PC-3 (cell line): ENCODE results near the gene PDZRN4. TPM values are rescaled to one million over a fixed set of nuclear protein-coding genes. Genes with fewer than 3 reads are reported as not detected.

Experiments used
- ATAC-seq: fragments of 200-7000 bp; cut with Tn5 transposase; 2 replicates; pipeline ENCODE4 v1.9.1; 2020; ENCODE audit warnings: mild to moderate bottlenecking, moderate library complexity
- BruUV-seq: library from RNA; stranded (reverse); fragments of 400-500 nt; replicated peaks from 2 replicates; lab custom pipeline; 2021; lab: Mats Ljungman, UMichigan
- CTCF ChIA-PET: fragments of 300-600 bp; sonication (Branson Sonifier 250); formaldehyde crosslinking; loops from one replicate; lab custom pipeline; 2022; ENCODE audit warnings: antibody characterized with exemption; lab: Charles Lee
- POLR2A ChIA-PET: fragments of 300-600 bp; sonication (Branson Sonifier 250); formaldehyde crosslinking; loops from one replicate; lab custom pipeline; 2022; ENCODE audit warnings: antibody characterized with exemption; ENCODE audit not compliant: unreplicated experiment; lab: Charles Lee
- DNase-seq: peaks from one replicate; pipeline ENCODE4 v3.0.0-alpha.2; 2015
- H2AFZ ChIP-seq: fragments of 300-600 bp; sonication (generic); 2 replicates; pipeline ENCODE4 v1.6.0; 2016; ENCODE audit warnings: antibody characterized with exemption, low read length
- H3F3A ChIP-seq: fragments of 300-600 bp; sonication (generic); one replicate; pipeline ENCODE4 v1.6.0; 2017; ENCODE audit warnings: antibody characterized with exemption, low read length, control low read depth, mild to moderate bottlenecking; ENCODE audit not compliant: unreplicated experiment
- H3K27ac ChIP-seq: fragments of 300-600 bp; sonication (generic); 2 replicates; pipeline ENCODE4 v1.5.1; 2016; ENCODE audit warnings: mild to moderate bottlenecking, low read length
- H3K27me3 ChIP-seq: fragments of 300-600 bp; sonication (generic); 2 replicates; pipeline ENCODE4 v1.6.1; 2016; ENCODE audit warnings: low read length, mixed read lengths
- H3K36me3 ChIP-seq: fragments of 300-600 bp; sonication (generic); 2 replicates; pipeline ENCODE4 v1.6.1; 2016; ENCODE audit warnings: low read depth, mixed run types, low read length, mixed read lengths
- H3K4me1 ChIP-seq: fragments of 300-600 bp; sonication (generic); 2 replicates; pipeline ENCODE4 v1.5.1; 2016; ENCODE audit warnings: low read length; ENCODE audit not compliant: insufficient read depth
- H3K4me2 ChIP-seq: fragments of 300-600 bp; sonication (generic); 2 replicates; pipeline ENCODE4 v1.6.0; 2016; ENCODE audit warnings: low read length
- H3K4me3 ChIP-seq: fragments of 300-600 bp; sonication (generic); 2 replicates; pipeline ENCODE4 v1.5.1; 2016; ENCODE audit warnings: mild to moderate bottlenecking, low read length, mixed read lengths
- H3K79me2 ChIP-seq: fragments of 300-600 bp; sonication (generic); 2 replicates; pipeline ENCODE4 v1.6.1; 2017; ENCODE audit warnings: low read length, mixed read lengths
- H3K9ac ChIP-seq: fragments of 300-600 bp; sonication (generic); 2 replicates; pipeline ENCODE4 v1.6.0; 2016; ENCODE audit warnings: mild to moderate bottlenecking, low read length
- H3K9me2 ChIP-seq: fragments of 300-600 bp; sonication (generic); replicated peaks from 2 replicates; pipeline ENCODE4 v1.6.1; 2016; ENCODE audit warnings: mixed run types, low read length, mixed read lengths
- H3K9me3 ChIP-seq: fragments of 300-600 bp; sonication (generic); 2 replicates; pipeline ENCODE4 v1.6.1; 2016; ENCODE audit warnings: low read length, mixed read lengths
- H4K20me1 ChIP-seq: fragments of 300-600 bp; sonication (generic); 2 replicates; pipeline ENCODE4 v1.6.1; 2016; ENCODE audit warnings: low read length, mixed read lengths
- EZH2 ChIP-seq: fragments of 300-600 bp; sonication (generic); IDR thresholded peaks from one replicate; pipeline ENCODE4 v1.6.1; 2017; ENCODE audit warnings: antibody characterized with exemption, mild to moderate bottlenecking, low read length; ENCODE audit not compliant: unreplicated experiment
- EZH2phosphoT487 ChIP-seq: fragments of 300-600 bp; sonication (generic); IDR thresholded peaks from 2 replicates; pipeline ENCODE4 v1.6.1; 2018; ENCODE audit warnings: mild to moderate bottlenecking, antibody characterized with exemption, low read length, borderline replicate concordance
- intact Hi-C: fragments of 100-400 bp; cut with micrococcal nuclease; formaldehyde crosslinking; loops from 2 replicates; pipeline ENCODE4 v1.9.0; 2023
- total RNA-seq: library from RNA; depleted of rRNA; stranded (reverse); fragments of >200 nt; gene quantifications from 2 replicates; pipeline ENCODE4 v1.2.3, GENCODE V29; 2014
- TF ChIP-seq, protein P1 (sequence below): fragments of 300-600 bp; sonication (generic); conservative IDR thresholded peaks from 2 replicates; pipeline ENCODE4 v1.5.1; 2017; ENCODE audit warnings: antibody characterized with exemption, low read depth, mild to moderate bottlenecking, low read length

The PDZRN4 gene
- total RNA-seq, 1 experiment from 2014 or later = not detected

DNA sequence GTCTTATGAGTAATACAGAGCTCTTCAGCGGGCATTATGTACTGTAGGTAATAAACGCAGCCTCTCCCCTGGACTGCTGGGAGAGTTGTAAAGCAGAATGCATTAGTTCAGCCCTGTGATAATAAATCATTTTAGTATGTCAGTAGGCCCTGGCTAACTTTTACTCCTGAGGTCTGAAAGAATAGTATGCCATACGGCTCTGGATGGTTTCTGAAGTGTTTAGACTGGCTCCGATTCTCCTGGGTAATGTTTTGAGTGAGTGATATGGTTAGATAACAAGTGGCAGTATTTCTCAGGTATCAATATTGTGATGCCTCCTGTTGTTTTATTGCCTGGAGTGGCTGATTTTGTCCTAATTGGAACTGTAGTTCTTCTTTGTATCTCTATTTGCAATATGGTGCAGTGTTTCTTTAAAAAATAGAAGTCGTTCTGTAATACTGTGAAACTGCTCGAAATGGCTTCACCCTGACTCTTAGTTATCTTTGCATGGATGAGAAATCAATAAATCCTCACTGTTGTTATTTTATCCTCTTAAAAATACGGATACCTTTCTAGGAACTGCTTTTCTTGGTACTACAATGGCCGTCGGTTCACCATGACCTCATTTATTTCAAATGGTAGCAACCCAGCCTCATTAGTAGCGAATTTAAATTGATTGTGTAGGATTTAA lies 100.2 kb downstream of the PDZRN4 start:
- Histone ChIP-seq H3K27ac (no peak overlapping the region), H3K4me3 (no peak overlapping the region), H3K79me2 (no peaks in the 10 kb centered on the region), H3K27me3 (no peaks in the 10 kb centered on the region), H3K9ac (no peak overlapping the region), H3K36me3 (no peaks in the 10 kb centered on the region), H4K20me1 (no peaks in the 10 kb centered on the region), H3K9me2 (no peaks in the 10 kb centered on the region), H3K4me1 (peaks cover 22% of the 10 kb centered on the region), H3K4me2 (no peak overlapping the region), H3K9me3 (no peaks in the 10 kb centered on the region), H2AFZ (no peak overlapping the region), H3F3A (no peaks in the 10 kb centered on the region)
- TF ChIP-seq, protein P1, sequence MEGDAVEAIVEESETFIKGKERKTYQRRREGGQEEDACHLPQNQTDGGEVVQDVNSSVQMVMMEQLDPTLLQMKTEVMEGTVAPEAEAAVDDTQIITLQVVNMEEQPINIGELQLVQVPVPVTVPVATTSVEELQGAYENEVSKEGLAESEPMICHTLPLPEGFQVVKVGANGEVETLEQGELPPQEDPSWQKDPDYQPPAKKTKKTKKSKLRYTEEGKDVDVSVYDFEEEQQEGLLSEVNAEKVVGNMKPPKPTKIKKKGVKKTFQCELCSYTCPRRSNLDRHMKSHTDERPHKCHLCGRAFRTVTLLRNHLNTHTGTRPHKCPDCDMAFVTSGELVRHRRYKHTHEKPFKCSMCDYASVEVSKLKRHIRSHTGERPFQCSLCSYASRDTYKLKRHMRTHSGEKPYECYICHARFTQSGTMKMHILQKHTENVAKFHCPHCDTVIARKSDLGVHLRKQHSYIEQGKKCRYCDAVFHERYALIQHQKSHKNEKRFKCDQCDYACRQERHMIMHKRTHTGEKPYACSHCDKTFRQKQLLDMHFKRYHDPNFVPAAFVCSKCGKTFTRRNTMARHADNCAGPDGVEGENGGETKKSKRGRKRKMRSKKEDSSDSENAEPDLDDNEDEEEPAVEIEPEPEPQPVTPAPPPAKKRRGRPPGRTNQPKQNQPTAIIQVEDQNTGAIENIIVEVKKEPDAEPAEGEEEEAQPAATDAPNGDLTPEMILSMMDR = no peak
- TF ChIP-seq EZH2phosphoT487 (no peak), EZH2 (no peak)
- CTCF ChIA-PET = no interaction called here
- no TSS peak for BruUV-seq
- ATAC-seq = no peak
- POLR2A ChIA-PET = no interaction called here
- intact Hi-C loops = no loop called here
- no peak for DNase-seq

GRCh38 chr12:41289501-41289900 lies 101.4 kb downstream of the PDZRN4 start:
- H3K9me3 ChIP-seq = no peaks in the 10 kb centered on the region
- no peaks in the 10 kb centered on the region for H3K79me2 ChIP-seq
- DNase-seq (no peak), ATAC-seq (no peak)
- no peaks in the 10 kb centered on the region for H3K36me3 ChIP-seq
- ChIA-PET POLR2A (no interaction called here), CTCF (interaction anchor here (0.5 kb wide), 1 partner anchor 18 kb away, joined by 3 read pairs; no protein-coding TSS in a partner anchor)
- no TSS peak for BruUV-seq
- TF ChIP-seq, protein P1 = no peak
- TF ChIP-seq EZH2phosphoT487 = no peak
- H2AFZ ChIP-seq = no peak overlapping the region
- H3K27ac ChIP-seq = no peak overlapping the region
- H4K20me1 ChIP-seq = no peaks in the 10 kb centered on the region
- H3K4me1 ChIP-seq = peaks cover 31% of the 10 kb centered on the region
- no peaks in the 10 kb centered on the region for H3K9me2 ChIP-seq
- no peak overlapping the region for H3K4me2 ChIP-seq
- intact Hi-C loops = no loop called here
- no peaks in the 10 kb centered on the region for H3K27me3 ChIP-seq
- H3K4me3 ChIP-seq = no peak overlapping the region
- no peaks in the 10 kb centered on the region for H3F3A ChIP-seq
- no peak overlapping the region for H3K9ac ChIP-seq

- H3F3A ChIP-seq = no peaks in the 10 kb centered on the region
- H4K20me1 ChIP-seq = no peaks in the 10 kb centered on the region
- ChIA-PET POLR2A (no interaction called here), CTCF (interaction anchor here (0.6 kb wide), 1 partner anchor 19 kb away, joined by 3 read pairs; no protein-coding TSS in a partner anchor)
- H2AFZ ChIP-seq = peak overlapping the region; percentile 83
- ATAC-seq = peak; percentile 92
- H3K9ac ChIP-seq = peak overlapping the region; percentile 56
- H3K79me2 ChIP-seq = no peaks in the 10 kb centered on the region
- intact Hi-C loops = loop anchor here (1.0 kb wide), 2 partner anchors 11 to 15 kb away; no protein-coding TSS in a partner anchor
- peak; percentile 94 for DNase-seq
- no peaks in the 10 kb centered on the region for H3K9me2 ChIP-seq
- no peaks in the 10 kb centered on the region for H3K9me3 ChIP-seq
- H3K4me2 ChIP-seq = peak overlapping the region; percentile 86
- peak overlapping the region; percentile 58 for H3K4me3 ChIP-seq
- H3K27me3 ChIP-seq = no peaks in the 10 kb centered on the region
- no peaks in the 10 kb centered on the region for H3K36me3 ChIP-seq
- H3K4me1 ChIP-seq = peaks cover 26% of the 10 kb centered on the region
- H3K27ac ChIP-seq = peak overlapping the region; percentile 94
- no peak for TF ChIP-seq EZH2phosphoT487
- TF ChIP-seq, protein P1 = no peak
- TF ChIP-seq EZH2 = no peak
- no TSS peak for BruUV-seq
Observed at GRCh38 chr12:41293011-41293410, 104.9 kb downstream of the PDZRN4 start.
